T-helper 1 cell treated with Interleukin-12 subunit alpha and Interleukin-12 subunit beta and Interleukin-4 antibody, amounts not matched to agents 30 ng/mL and 1 ng/mL, for 36 hours (primary cell): ENCODE measurements around the gene CHD2. TPM values are rescaled to one million over a fixed set of nuclear protein-coding genes. Genes with fewer than 3 reads are reported as not detected.

ENCODE experiments used
- intact Hi-C: fragments of 100-400 bp; cut with micrococcal nuclease; formaldehyde crosslinking; loops from one replicate; pipeline ENCODE4 v1.15.1; 2024
- total RNA-seq: library from RNA; stranded (reverse); gene quantifications from 2 replicates; pipeline ENCODE4 v1.2.3, GENCODE V29; 2022

The CHD2 gene
- total RNA-seq, 1 donor from 2014 or later = 146 TPM

DNA sequence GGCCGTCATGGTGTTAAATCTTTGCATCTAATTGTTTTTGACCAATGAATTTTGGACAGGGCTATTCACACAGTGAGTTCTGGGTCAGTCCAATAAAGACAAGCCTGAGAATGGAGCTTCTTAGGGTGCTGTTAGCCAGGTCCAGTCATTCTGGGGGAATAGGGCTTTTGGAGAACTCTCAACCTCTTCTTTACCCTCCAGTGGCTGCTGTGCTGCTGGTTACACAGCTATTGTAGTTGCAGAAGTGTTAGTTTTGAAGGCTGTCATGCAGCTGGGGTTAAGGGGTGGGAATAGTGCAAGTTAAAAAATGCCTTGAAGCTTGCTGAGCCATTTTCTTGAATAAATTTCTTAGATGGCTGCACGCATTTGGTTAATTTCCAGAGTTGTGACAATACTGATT, 89.9 kb downstream of the CHD2 start:
- intact Hi-C loops = no loop called here

GRCh38 chr15:92992720-92993119, 92.6 kb downstream of the CHD2 start:
- intact Hi-C loops = no loop called here

DNA sequence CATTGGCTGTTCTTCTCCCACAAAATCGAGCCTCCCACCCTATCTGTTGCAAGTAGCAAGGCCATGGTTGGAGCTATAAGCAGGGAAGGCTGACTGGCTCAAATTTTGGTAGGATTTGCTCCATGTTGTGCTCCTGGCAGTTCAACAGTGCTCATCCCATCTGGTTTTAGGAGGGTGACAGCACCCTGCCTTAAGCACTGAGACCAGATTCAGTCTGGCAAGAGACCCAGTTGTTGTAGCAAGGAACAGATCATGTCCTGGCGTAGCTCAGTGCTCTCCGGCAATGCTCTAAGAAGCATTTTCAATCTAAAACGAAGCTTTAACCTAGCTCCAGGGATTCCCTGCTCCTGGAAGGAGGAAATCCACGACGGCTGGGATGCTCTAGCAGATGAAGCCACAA, 97.7 kb downstream of the CHD2 start:
- intact Hi-C loops = no loop called here

DNA sequence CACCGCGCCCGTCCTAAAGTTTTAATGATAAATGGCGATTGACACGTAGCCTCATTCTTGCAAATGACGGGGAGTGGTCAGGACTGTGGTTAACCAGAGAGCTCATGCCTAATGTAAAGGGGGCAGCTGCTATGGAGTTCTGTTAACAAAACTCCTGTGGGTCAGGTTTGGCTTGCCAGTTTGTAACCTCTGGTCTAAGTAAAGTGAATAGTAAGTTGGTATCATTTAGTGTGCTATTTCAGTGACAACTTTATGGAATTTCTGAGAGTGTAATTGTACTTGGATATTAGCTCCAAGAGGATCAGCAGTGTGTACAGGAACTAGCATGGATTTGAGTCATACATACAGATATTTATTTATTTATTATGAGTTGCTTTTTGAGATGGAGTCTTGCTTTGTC, 101.0 kb downstream of the CHD2 start:
- intact Hi-C loops = loop anchor here (10.0 kb wide), 1 partner anchor 46 kb away; no protein-coding TSS in a partner anchor

GRCh38 chr15:93001881-93002280, 101.8 kb downstream of the CHD2 start:
- intact Hi-C loops = loop anchor here (10.0 kb wide), 1 partner anchor 47 kb away; no protein-coding TSS in a partner anchor

- intact Hi-C loops = loop anchor here (10.0 kb wide), 1 partner anchor 50 kb away; no protein-coding TSS in a partner anchor
Observed at GRCh38 chr15:93005133-93005532, 105.0 kb downstream of the CHD2 start.

DNA sequence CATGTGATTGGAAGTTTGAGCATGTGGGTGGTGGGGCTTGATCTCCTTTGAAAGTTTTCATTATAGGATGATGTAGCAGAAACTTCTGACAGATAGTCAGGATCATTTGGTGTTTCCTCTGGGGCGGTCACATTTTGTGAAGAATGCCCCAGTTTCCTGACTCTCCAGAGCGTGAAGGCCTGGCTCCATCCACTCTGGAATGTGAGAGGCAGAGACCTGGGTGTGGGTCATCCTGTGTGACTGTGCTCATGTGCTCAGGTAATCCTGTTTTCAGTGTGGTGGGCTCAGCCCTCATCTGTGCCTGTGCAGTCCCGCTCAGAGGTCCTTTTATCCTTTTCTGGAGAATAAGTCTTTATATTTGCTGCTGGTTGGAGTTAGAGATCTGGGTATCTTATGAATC, 107.9 kb downstream of the CHD2 start:
- intact Hi-C loops = loop anchor here (10.0 kb wide), 1 partner anchor 53 kb away; no protein-coding TSS in a partner anchor

- intact Hi-C loops = no loop called here
Observed at GRCh38 chr15:93012786-93013185, 112.7 kb downstream of the CHD2 start.

DNA sequence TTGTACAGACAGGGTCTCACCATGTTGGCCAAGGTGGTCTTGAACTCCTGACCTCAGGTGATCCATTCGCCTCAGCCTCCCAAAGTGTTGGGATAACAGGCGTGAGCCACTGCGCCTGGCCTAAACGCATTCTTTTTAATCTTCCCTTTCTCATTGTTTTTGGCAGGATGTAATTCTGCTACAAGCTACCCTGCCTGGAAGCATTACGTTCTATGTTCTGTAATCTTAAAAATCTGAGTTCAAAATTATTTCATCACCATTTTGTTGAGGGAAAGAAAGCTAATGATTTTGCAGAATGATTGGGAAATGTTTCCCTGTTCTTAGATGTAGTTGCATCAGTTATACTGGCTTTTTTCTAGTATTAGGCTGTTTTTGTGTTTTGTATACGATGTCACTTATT, 117.4 kb downstream of the CHD2 start:
- intact Hi-C loops = loop anchor here (5.0 kb wide), 1 partner anchor 80 kb away; no protein-coding TSS in a partner anchor

DNA sequence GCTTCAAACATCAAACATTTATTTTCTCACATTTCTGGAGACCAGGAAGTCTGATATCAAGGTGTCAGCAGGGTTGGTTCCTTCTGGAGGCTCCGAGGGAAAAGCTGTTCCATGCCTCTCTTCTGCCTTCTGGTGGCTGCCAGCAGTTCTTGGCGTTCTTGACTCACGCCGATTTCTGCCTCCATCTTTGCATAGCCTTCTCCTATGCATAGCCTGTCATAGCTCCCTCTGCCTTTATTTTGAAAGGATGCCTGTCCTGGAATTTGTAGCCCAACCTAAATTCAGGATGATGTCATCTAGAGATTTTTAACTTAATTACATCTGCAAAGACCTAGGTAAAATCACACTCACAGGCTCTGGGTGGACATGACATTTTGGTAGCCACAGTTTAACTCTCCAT, 118.5 kb downstream of the CHD2 start:
- intact Hi-C loops = loop anchor here (5.0 kb wide), 1 partner anchor 81 kb away; no protein-coding TSS in a partner anchor

DNA sequence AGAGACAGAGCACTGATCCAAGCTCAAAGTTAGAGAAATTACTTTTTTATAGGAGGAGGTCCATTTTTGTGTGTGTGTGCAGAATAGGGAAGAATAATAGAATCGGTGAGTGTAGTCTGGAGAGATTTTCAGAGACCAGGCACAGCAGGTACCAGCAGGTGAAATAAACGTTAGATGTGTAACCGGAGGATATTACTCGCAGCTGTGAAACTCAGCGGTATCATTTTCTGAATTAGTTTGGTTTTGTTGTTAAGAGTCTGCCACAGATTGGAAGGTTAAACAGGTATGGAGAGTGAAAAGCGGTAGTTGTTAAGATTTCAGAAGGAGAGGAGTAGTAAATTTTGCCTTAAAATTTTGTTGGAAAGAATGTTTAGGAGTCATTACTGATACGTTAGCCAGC, 119.0 kb downstream of the CHD2 start:
- intact Hi-C loops = loop anchor here (5.0 kb wide), 1 partner anchor 82 kb away; no protein-coding TSS in a partner anchor

GRCh38 chr15:93019971-93020370, 119.8 kb downstream of the CHD2 start:
- intact Hi-C loops = loop anchor here (2.0 to 10.0 kb wide), 3 partner anchors 83 to 1215 kb away; partner anchors contain the start of gene MCTP2

DNA sequence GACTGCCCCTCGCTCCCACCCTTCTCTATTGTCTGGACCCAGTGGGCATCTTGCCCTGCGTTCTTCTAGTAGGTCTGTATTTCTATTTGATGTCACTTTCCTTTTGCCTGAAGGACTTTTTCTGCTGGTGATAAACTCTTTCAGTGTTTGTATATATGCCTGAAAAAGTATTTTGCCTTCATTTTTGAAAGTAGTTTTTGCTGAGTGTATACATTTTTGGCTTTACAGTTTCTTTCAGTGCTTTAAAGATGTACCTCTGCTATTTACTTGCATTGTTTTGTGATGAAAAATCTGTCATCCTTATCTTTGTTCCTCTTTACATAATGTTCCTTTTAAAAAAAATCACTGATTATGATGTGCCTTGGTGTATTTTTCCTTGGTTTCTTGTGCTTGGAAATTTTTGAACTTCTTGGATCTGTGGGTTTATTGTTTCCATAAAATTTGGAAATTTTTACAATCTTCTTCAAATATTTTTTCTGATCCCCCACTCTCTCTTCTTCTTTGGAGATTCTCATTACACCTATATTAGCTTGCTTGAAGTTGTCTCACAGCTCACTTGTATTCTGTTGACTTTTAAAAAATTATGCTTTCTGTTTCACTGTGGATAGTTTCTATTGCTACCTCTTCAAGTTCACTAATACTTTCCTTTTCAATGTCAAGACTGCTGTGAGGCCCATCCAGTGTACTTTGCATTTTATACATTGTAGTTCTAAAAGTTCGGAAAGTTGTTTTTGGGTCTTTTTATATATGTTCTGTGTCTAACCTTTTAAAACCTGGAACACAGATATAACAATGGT, 121.0 kb downstream of the CHD2 start:
- intact Hi-C loops = loop anchor here (2.0 to 10.0 kb wide), 2 partner anchors 224 to 1214 kb away; partner anchors contain the start of gene MCTP2

DNA sequence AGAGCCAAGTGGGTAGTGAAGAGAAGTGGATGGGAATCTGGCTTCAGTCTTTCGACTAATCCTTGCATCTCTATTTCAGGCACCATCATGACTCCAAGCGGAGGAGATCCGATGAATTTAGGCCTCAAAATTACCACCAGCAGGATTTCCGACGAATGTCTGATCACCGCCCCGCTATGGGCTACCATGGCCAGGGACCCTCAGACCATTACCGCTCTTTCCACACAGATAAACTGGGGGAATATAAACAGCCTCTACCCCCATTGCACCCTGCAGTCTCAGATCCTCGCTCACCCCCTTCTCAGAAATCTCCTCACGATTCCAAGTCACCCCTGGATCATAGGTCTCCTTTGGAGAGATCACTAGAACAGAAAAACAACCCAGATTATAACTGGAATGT, 124.2 kb downstream of the CHD2 start:
- intact Hi-C loops = loop anchor here (10.0 kb wide), 1 partner anchor 1211 kb away; the partner anchor contains the start of gene MCTP2

GRCh38 chr15:93024716-93025624, 124.8 kb downstream of the CHD2 start:
- intact Hi-C loops = loop anchor here (10.0 kb wide), 1 partner anchor 1210 kb away; the partner anchor contains the start of gene MCTP2

DNA sequence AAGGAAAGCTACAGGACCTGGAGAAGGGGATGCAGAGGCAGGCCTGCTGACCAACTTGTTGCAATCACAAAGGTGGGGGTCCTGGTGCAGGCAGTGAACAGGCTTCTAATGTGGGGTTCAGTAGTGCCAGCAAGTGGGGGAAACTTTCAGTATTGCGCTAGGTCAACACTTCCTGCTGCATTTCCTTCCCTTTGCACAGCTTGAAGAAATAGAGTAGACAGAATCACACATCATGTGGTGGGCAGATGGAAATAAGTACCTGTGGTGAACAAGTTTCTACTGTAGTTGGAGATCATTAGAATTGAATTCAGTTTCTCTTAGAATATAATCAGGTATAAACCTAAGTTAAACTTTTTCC, 125.5 kb downstream of the CHD2 start:
- intact Hi-C loops = loop anchor here (10.0 kb wide), 1 partner anchor 1209 kb away; the partner anchor contains the start of gene MCTP2

DNA sequence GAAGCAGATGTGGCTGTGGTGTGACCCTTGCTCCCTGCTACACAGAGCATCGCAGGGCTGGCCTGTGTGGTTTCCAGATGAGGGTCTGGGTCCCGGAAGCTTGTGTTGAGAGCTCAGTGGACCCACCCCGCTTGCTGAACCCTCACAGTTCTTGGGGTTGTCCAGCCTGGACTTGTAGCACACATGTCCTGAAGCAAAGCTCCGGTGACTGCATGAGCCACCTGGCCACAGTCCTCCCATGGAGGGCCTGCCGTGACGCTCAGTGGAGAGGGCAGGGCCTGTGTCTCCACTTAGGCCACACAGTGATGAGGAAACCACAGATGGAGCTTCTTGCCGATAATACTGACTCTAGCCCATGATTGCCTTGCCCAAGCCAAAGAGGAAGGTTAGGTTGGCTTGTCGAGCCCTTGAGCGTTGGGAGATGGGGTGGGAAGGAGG, 126.3 kb downstream of the CHD2 start:
- intact Hi-C loops = loop anchor here (10.0 kb wide), 1 partner anchor 1208 kb away; the partner anchor contains the start of gene MCTP2

DNA sequence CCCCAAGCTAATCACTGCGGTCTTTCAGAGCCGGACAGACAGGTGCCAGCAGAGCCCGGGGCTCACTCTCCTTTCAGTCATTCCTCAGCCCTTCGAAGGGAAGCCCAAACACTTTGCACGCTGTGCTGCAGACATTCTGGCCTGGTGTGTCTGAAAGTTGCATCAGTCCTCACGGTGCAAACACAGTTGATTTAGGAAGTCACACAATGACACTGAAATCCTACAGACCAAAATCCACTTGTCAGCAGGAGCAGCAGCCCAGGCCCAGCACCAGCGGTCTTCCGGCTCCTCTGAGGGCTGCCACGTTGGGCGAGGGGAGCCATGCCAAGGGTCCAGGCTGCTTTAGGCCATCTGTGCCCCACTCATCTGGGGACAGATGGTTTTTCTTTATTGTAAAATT, 127.3 kb downstream of the CHD2 start:
- intact Hi-C loops = loop anchor here (10.0 kb wide), 1 partner anchor 1207 kb away; the partner anchor contains the start of gene MCTP2

GRCh38 chr15:93028111-93028631, 128.0 kb downstream of the CHD2 start:
- intact Hi-C loops = loop anchor here (10.0 kb wide), 1 partner anchor 1207 kb away; the partner anchor contains the start of gene MCTP2

DNA sequence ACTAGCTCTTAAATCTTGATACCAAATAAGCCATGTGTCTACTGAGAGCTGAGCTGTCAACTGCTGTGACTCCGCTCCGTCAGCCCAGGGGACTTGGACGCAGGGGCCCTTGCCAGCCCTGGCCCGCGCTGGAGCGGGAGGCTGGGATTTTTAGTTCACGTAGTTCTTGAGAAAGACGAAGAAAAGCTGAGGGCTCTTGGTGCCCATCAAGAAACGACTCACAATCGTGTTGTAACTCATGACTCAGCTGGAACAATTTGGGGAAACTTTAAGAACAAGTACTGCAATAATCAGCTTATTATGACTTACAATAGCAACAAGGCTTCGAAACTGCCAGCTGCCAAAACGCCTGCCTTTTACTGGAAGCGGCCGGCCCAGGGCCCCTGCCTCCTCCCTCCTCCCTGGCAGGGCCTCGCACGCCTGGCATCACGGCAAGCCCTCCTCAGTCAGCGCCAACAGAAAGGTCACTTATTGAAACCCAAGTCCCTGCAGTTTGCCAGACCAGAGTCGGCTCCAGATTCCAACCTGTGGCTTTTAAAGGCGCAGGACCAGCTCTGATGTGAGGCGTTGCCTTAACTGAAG, 128.6 kb downstream of the CHD2 start:
- intact Hi-C loops = loop anchor here (10.0 kb wide), 1 partner anchor 1206 kb away; the partner anchor contains the start of gene MCTP2
